ENCODE measurements around the gene CLECL1. TPM values are rescaled to one million over a fixed set of nuclear protein-coding genes. Genes with fewer than 3 reads are reported as not detected.
"Not testable (repeated sequence)": the region's sequence is repeated elsewhere in the genome, so short reads cannot be mapped to it uniquely, and the experiment has no call there.

Gene CLECL1
- total RNA-seq, 1 experiment from 2014 or later: not detected

- Histone ChIP-seq H3K27me3 (replicated peaks; ENCODE audit: insufficient read depth, low read depth, low read length, poor library complexity) (peaks cover 3% of the 10 kb centered on the region), H3K9me3 (ENCODE audit: low read depth, low read length, poor library complexity, severe bottlenecking) (no peaks in the 10 kb centered on the region), H3K36me3 (ENCODE audit: insufficient read depth, low read length, poor library complexity, severe bottlenecking) (no peaks in the 10 kb centered on the region), H3K4me1 (ENCODE audit: insufficient read depth, low read length, poor library complexity, severe bottlenecking) (no peaks in the 10 kb centered on the region), H3K4me3 (ENCODE audit: low read depth, low read length, poor library complexity, severe bottlenecking) (no peak overlapping the region), H3K27ac (ENCODE audit: low read depth, low read length, poor library complexity, severe bottlenecking) (no peak overlapping the region)
- TF ChIP-seq EZH2 (IDR thresholded peaks at IDR 0.05; ENCODE audit: borderline replicate concordance, low read depth, low read length, poor library complexity, severe bottlenecking) (no peak), CTCF (conservative IDR thresholded peaks at IDR 0.05; ENCODE audit: low read depth, low read length) (no peak)
- POLR2A ChIA-PET (ENCODE audit: low non-redundant PET): no interaction called here
- intact Hi-C loops (cut with micrococcal nuclease; ENCODE audit: unreplicated experiment): no loop called here
- CTCF ChIA-PET: no interaction called here
- no TSS peak for BruUV-seq (replicated peaks)
- DNase-seq (ENCODE audit: low spot score): no peak
These were observed 33.5 kb downstream of the CLECL1 start for GRCh38 chr12:9699269-9699897.

GRCh38 chr12:9698681-9699080 is 34.2 kb downstream of the CLECL1 start:
- ChIA-PET CTCF (no interaction called here), POLR2A (ENCODE audit: low non-redundant PET) (no interaction called here)
- Histone ChIP-seq H3K9me3 (ENCODE audit: low read depth, low read length, poor library complexity, severe bottlenecking) (no peaks in the 10 kb centered on the region), H3K27me3 (replicated peaks; ENCODE audit: insufficient read depth, low read depth, low read length, poor library complexity) (peaks cover 3% of the 10 kb centered on the region), H3K27ac (ENCODE audit: low read depth, low read length, poor library complexity, severe bottlenecking) (no peak overlapping the region), H3K36me3 (ENCODE audit: insufficient read depth, low read length, poor library complexity, severe bottlenecking) (no peaks in the 10 kb centered on the region), H3K4me3 (ENCODE audit: low read depth, low read length, poor library complexity, severe bottlenecking) (no peak overlapping the region), H3K4me1 (ENCODE audit: insufficient read depth, low read length, poor library complexity, severe bottlenecking) (no peaks in the 10 kb centered on the region)
- intact Hi-C loops (cut with micrococcal nuclease; ENCODE audit: unreplicated experiment): no loop called here
- no peak for TF ChIP-seq CTCF (conservative IDR thresholded peaks at IDR 0.05; ENCODE audit: low read depth, low read length)
- no peak for TF ChIP-seq EZH2 (IDR thresholded peaks at IDR 0.05; ENCODE audit: borderline replicate concordance, low read depth, low read length, poor library complexity, severe bottlenecking)
- BruUV-seq (replicated peaks): no TSS peak
- DNase-seq (ENCODE audit: low spot score): no peak

DNA sequence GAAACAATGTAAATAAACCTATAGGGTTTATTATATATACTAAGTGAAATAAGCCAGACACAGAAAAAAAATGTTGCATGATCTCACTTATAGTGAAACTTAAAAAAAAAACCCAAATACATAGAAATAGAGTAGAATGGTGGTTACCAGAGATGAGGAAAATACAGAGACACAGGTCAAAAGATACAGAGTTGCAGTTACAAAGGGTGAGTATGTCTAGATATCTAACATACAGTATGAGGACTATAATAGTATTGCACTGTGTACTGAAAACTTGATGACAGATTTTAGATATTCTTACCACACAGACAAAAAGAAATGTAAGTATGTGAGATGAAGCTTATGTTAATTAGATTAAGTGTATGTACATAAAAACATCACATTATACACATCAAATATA is 35.3 kb downstream of the CLECL1 start:
- ChIA-PET POLR2A (ENCODE audit: low non-redundant PET) (no interaction called here), CTCF (no interaction called here)
- DNase-seq (ENCODE audit: low spot score): no peak
- Histone ChIP-seq H3K36me3 (ENCODE audit: insufficient read depth, low read length, poor library complexity, severe bottlenecking) (no peaks in the 10 kb centered on the region), H3K9me3 (ENCODE audit: low read depth, low read length, poor library complexity, severe bottlenecking) (no peaks in the 10 kb centered on the region), H3K4me1 (ENCODE audit: insufficient read depth, low read length, poor library complexity, severe bottlenecking) (no peaks in the 10 kb centered on the region), H3K27ac (ENCODE audit: low read depth, low read length, poor library complexity, severe bottlenecking) (no peak overlapping the region), H3K4me3 (ENCODE audit: low read depth, low read length, poor library complexity, severe bottlenecking) (no peak overlapping the region), H3K27me3 (replicated peaks; ENCODE audit: insufficient read depth, low read depth, low read length, poor library complexity) (peaks cover 3% of the 10 kb centered on the region)
- BruUV-seq (replicated peaks): no TSS peak
- intact Hi-C loops (cut with micrococcal nuclease; ENCODE audit: unreplicated experiment): no loop called here
- TF ChIP-seq EZH2 (IDR thresholded peaks at IDR 0.05; ENCODE audit: borderline replicate concordance, low read depth, low read length, poor library complexity, severe bottlenecking) (no peak), CTCF (conservative IDR thresholded peaks at IDR 0.05; ENCODE audit: low read depth, low read length) (no peak)

GRCh38 chr12:9695661-9696060 is 37.2 kb downstream of the CLECL1 start:
- H3K9me3 ChIP-seq (ENCODE audit: low read depth, low read length, poor library complexity, severe bottlenecking); CTCF ChIA-PET; intact Hi-C loops (cut with micrococcal nuclease; ENCODE audit: unreplicated experiment); POLR2A ChIA-PET (ENCODE audit: low non-redundant PET); H3K4me3 ChIP-seq (ENCODE audit: low read depth, low read length, poor library complexity, severe bottlenecking); H3K36me3 ChIP-seq (ENCODE audit: insufficient read depth, low read length, poor library complexity, severe bottlenecking); H3K27ac ChIP-seq (ENCODE audit: low read depth, low read length, poor library complexity, severe bottlenecking); DNase-seq (ENCODE audit: low spot score); H3K27me3 ChIP-seq (replicated peaks; ENCODE audit: insufficient read depth, low read depth, low read length, poor library complexity); H3K4me1 ChIP-seq (ENCODE audit: insufficient read depth, low read length, poor library complexity, severe bottlenecking); BruUV-seq (replicated peaks): not testable (repeated sequence)

DNA sequence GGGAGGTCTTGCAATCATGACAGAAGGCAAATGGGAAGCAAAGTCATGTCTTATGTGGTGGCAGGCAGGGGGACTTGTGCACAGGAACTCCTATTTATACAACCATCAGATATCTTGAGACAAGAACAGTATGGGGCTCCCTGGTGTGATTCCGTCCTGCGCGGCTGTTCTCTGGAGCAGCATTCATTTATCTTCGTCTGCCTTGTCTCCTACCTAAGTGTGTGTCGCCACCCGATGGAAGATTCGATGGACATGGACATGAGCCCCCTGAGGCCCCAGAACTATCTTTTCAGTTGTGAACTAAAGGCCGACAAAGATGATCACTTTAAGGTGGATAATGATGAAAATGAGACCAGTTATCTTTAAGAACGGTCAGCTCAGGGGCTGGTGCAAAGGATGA is 37.7 kb downstream of the CLECL1 start:
- BruUV-seq (replicated peaks); H3K27ac ChIP-seq (ENCODE audit: low read depth, low read length, poor library complexity, severe bottlenecking); H3K4me3 ChIP-seq (ENCODE audit: low read depth, low read length, poor library complexity, severe bottlenecking); intact Hi-C loops (cut with micrococcal nuclease; ENCODE audit: unreplicated experiment); POLR2A ChIA-PET (ENCODE audit: low non-redundant PET); H3K9me3 ChIP-seq (ENCODE audit: low read depth, low read length, poor library complexity, severe bottlenecking); H3K4me1 ChIP-seq (ENCODE audit: insufficient read depth, low read length, poor library complexity, severe bottlenecking); H3K36me3 ChIP-seq (ENCODE audit: insufficient read depth, low read length, poor library complexity, severe bottlenecking); H3K27me3 ChIP-seq (replicated peaks; ENCODE audit: insufficient read depth, low read depth, low read length, poor library complexity); CTCF ChIA-PET: not testable (repeated sequence)
- peak; percentile 28 for DNase-seq (ENCODE audit: low spot score)

All from A673 (cell line).